Psoas muscle (tissue), 8 donors: Measurements from ENCODE around the gene XCL2. TPM values are rescaled to one million over a fixed set of nuclear protein-coding genes. Genes with fewer than 3 reads are reported as not detected.

Experiments used
- ATAC-seq, 4 donors: fragments of 200-7000 bp; cut with Tn5 transposase; one replicate each; pipeline ENCODE4 v1.9.1; 2020; ENCODE audit warnings: moderate library complexity in 3 of 4, mild to moderate bottlenecking in 2 of 4
- DNase-seq, 2 donors: peaks; one replicate each; pipeline ENCODE4 v3.0.0-alpha.2; 2020
- H3K27ac ChIP-seq: fragments of 200-600 bp; one replicate; pipeline ENCODE4 v1.8.0; 2022
- H3K27me3 ChIP-seq, 3 donors: fragments of 200-600 bp in 1 of 3; one replicate each; pipeline versions ENCODE4 v1.6.1 to v1.8.0; 2013 to 2022; ENCODE audit warnings: low read length in 2 of 3, mild to moderate bottlenecking in 2 of 3, moderate library complexity in 1 of 3; ENCODE audit not compliant: insufficient read depth in 3 of 3
- H3K36me3 ChIP-seq, 2 donors: fragments of 200-600 bp in 1 of 2; one replicate each; pipeline versions ENCODE4 v1.6.1 to v1.8.0; 2013 to 2022; ENCODE audit warnings: low read depth in 1 of 2, mild to moderate bottlenecking in 1 of 2, moderate library complexity in 1 of 2; ENCODE audit not compliant: insufficient read depth in 1 of 2
- H3K4me1 ChIP-seq: fragments of 200-600 bp; one replicate; pipeline ENCODE4 v1.8.0; 2022
- H3K4me3 ChIP-seq: fragments of 200-600 bp; one replicate; pipeline ENCODE4 v1.8.0; 2022; ENCODE audit warnings: mild to moderate bottlenecking
- H3K9me3 ChIP-seq: fragments of 200-600 bp; one replicate; pipeline ENCODE4 v1.8.0; 2022
- WGBS, 3 donors: extraction: QIAGEN DNeasy Blood & Tissue Kit; methylation state at CpG; one replicate each; pipeline versions ENCODE4 v1.1.6 to v1.1.7; 2013; 5-methylcytosine and 5-hydroxymethylcytosine counted together
- intact Hi-C, 2 donors: fragments of 100-400 bp; cut with DNase I; formaldehyde crosslinking; loops; one replicate each; pipeline versions ENCODE4 v1.11.0 to v1.14.2; 2022
- polyA plus RNA-seq, 3 donors: library from polyadenylated mRNA; stranded (reverse); fragments of 200-250 nt; gene quantifications; one replicate each; pipeline ENCODE4 v1.2.3, GENCODE V29; 2013
- total RNA-seq, 4 donors: library from RNA; stranded (reverse); fragmentation: NEBNext Ultra II Directional in 2 of 4; extraction: Animal tissue kit (Norgen Biotek cat#: 25700) in 2 of 4; gene quantifications; one replicate each; pipeline versions ENCODE4 v1.2.1 to v1.2.4, GENCODE V29; 2021 to 2023
- TF ChIP-seq, protein P1 (sequence below): fragments of 200-600 bp; IDR thresholded peaks from one replicate; pipeline ENCODE4 v1.8.0; 2022; ENCODE audit warnings: antibody characterized with exemption
- donor health status: healthy with polysubstance abuse.
- donor health status: DM: no; HTN: no; CAD: no; lungs with moderate emphysema.
- donor health status: Bipolar disorder and iron deficiency.
- donor health status: healthy.
- donor health status: DM: yes; HTN: yes; CAD: no.
- donor health status: DM: no; HTN: no; CAD: no.
- donor health status: DM: no; HTN: no; CAD: no.
- donor health status: DM: yes; HTN: yes; CAD: no.

XCL2 gene
- total and polyA plus RNA-seq, 7 donors = not detected

DNA sequence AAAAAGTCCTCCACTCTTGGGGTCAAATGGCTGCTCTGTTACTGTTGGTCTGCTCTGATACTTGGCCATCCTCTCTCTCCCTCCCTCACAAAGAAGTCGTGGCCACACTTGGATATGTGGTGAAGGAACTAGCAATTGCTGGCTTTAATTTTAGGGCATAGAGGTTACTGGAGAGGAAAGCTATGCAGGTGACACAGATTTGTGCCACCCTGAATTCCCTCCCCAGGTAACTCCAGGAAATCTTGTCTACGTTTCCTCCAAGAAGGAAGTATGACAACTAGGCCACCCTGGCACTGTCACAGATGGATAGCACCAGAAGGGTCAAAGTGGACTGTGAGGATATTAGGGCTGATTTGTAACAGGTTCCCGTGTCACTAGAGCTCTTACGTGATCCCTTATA lies 36.0 kb downstream of the XCL2 start:
- 78 to 86% (median 86%) methylated on average over 4 of the region's 4 CpGs for WGBS, 3 donors
- no peak overlapping the region for H3K27ac ChIP-seq
- H3K4me1 ChIP-seq = no peaks in the 10 kb centered on the region
- TF ChIP-seq, protein P1, sequence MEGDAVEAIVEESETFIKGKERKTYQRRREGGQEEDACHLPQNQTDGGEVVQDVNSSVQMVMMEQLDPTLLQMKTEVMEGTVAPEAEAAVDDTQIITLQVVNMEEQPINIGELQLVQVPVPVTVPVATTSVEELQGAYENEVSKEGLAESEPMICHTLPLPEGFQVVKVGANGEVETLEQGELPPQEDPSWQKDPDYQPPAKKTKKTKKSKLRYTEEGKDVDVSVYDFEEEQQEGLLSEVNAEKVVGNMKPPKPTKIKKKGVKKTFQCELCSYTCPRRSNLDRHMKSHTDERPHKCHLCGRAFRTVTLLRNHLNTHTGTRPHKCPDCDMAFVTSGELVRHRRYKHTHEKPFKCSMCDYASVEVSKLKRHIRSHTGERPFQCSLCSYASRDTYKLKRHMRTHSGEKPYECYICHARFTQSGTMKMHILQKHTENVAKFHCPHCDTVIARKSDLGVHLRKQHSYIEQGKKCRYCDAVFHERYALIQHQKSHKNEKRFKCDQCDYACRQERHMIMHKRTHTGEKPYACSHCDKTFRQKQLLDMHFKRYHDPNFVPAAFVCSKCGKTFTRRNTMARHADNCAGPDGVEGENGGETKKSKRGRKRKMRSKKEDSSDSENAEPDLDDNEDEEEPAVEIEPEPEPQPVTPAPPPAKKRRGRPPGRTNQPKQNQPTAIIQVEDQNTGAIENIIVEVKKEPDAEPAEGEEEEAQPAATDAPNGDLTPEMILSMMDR = no peak
- DNase-seq (no peak), ATAC-seq (no peak)
- intact Hi-C loops = no loop called here
- H3K9me3 ChIP-seq = no peaks in the 10 kb centered on the region
- no peak overlapping the region for H3K4me3 ChIP-seq
- H3K36me3 ChIP-seq = no peaks in the 10 kb centered on the region
- H3K27me3 ChIP-seq = no peaks in the 10 kb centered on the region

DNA sequence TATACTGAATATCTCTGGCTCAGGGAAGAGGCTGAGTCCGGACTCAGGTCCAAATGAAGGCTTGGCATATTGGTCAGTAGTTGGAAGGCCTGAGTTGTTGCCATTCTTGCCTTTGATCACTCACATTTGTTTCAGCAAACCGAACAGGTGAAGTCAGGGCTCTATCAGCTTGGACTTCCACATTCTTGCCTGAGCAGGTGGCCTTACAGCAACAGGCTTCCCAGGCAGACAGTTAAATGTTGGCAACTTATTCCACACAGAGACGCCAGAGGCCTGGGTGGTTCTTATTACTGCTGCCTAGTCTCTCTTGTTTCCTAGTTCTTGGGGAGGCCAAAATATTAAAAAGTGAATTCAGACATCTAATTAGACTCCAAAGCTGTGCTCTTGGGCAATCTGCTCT lies 36.6 kb downstream of the XCL2 start:
- H3K27ac ChIP-seq = no peak overlapping the region
- no peaks in the 10 kb centered on the region for H3K27me3 ChIP-seq
- intact Hi-C loops = no loop called here
- DNase-seq = no peak
- H3K36me3 ChIP-seq = no peaks in the 10 kb centered on the region
- TF ChIP-seq, protein P1 = no peak
- H3K9me3 ChIP-seq = no peaks in the 10 kb centered on the region
- 17 to 32% (median 29%) methylated on average over 3 of the region's 3 CpGs for WGBS, 3 donors
- no peak overlapping the region for H3K4me3 ChIP-seq
- peak in 1 of 4 donors; percentile 64 for ATAC-seq
- no peaks in the 10 kb centered on the region for H3K4me1 ChIP-seq

DNA sequence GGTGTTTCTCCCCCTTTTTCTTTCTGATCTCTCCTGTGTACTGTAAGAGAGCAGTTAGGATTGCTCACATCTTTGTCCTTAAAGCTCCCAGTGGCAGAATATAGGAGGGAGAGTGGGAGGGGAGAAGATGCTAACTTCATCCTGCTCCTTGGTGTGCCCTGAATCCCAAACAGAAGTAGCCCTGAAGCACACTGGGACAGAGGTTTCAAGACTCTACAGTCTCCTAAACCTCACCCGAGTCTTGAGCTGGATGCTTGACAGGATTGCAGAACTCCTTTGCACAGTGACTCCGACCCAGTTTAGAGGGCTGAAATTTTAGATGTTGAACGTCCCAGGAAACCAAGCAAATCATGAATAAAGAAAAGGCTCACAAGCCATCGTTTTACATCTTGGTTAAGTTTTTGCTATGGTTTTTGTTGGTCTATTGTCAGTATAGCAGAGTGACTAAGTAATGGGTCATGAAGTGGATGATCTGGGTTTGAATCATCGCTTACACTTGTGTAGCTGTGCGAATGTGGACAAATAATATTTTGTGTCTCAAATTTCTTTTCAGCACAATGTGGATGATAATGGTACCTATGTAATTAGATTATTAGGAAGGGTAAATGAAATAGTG lies 37.5 kb downstream of the XCL2 start:
- no peak overlapping the region for H3K27ac ChIP-seq
- TF ChIP-seq, protein P1 = no peak

DNA sequence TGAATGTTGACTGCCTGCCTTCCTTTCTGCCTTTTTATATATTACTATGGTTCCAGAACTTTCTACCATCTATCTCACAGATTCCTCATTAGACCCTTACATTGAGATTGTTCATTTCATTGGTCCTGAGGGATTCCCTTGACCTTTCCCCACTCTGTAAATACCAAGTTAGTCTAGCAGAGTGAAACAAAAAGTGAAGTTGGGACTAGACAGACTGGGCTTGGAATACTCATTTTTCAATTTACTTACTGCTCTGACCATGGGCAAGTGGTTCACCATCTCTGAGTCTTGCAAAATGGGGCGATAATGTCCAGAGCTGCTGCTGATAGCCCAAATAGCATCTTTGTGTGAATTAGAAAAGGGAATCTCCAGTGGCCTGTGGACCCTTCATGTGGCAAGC lies 38.8 kb downstream of the XCL2 start:
- Histone ChIP-seq H3K36me3 (no peaks in the 10 kb centered on the region), H3K27me3 (no peaks in the 10 kb centered on the region), H3K27ac (no peak overlapping the region), H3K9me3 (no peaks in the 10 kb centered on the region), H3K4me1 (no peaks in the 10 kb centered on the region), H3K4me3 (no peak overlapping the region)
- TF ChIP-seq, protein P1 = no peak
- DNase-seq (no peak), ATAC-seq (no peak)
- intact Hi-C loops = no loop called here
- 96 to 100% (median 100%) methylated on average over 1 of the region's 1 CpG for WGBS, 3 donors

More for the DNA sequence above, 37.5 kb downstream of the XCL2 start:
- ATAC-seq = no peak
- no peak for DNase-seq
- Histone ChIP-seq H3K27me3 (no peaks in the 10 kb centered on the region), H3K9me3 (no peaks in the 10 kb centered on the region), H3K36me3 (no peaks in the 10 kb centered on the region), H3K4me3 (no peak overlapping the region), H3K4me1 (no peaks in the 10 kb centered on the region)
- WGBS, 3 donors = 63 to 77% (median 64%) methylated on average over 6 of the region's 6 CpGs
- intact Hi-C loops = no loop called here
